ENCODE results near the gene HIGD2A.

HIGD2A gene

GRCh38 chr5:176391479-176391878, 2.9 kb downstream of the HIGD2A start:
- Histone ChIP-seq H3K27ac (ENCODE audit: low read depth, low read length) (no peak overlapping the region), H3K79me2 (ENCODE audit: insufficient read depth, low read length) (peaks cover 31% of the 10 kb centered on the region), H3F3A (ENCODE audit: insufficient read depth) (0 out of 2 replicates have a peak, but pooled peaks cover under 1% of the 10 kb centered on the region), H3K9me3 (ENCODE audit: insufficient read depth, low read length) (no peaks in the 10 kb centered on the region), H3K9ac (ENCODE audit: low read length) (no peak overlapping the region), H3K36me3 (ENCODE audit: low read length) (0 out of 2 replicates have a peak, but pooled peaks cover 3% of the 10 kb centered on the region), H3K4me2 (ENCODE audit: low read depth, low read length, poor library complexity, severe bottlenecking) (no peak overlapping the region), H3K9me2 (replicated peaks; ENCODE audit: insufficient read depth, low read length) (no peaks in the 10 kb centered on the region), H2AFZ (ENCODE audit: low read depth, low read length, severe bottlenecking) (no peak overlapping the region), H3K27me3 (ENCODE audit: low read length) (no peaks in the 10 kb centered on the region), H3K4me3 (ENCODE audit: insufficient read depth, low read length, poor library complexity, severe bottlenecking) (no peak overlapping the region), H4K20me1 (ENCODE audit: low read depth, low read length) (no peaks in the 10 kb centered on the region; the same call in 1 of the 2 replicates)
- TF ChIP-seq EZH2phosphoT487 (conservative IDR thresholded peaks at IDR 0.05; ENCODE audit: low read length) = no peak
- TF ChIP-seq CTCF (IDR thresholded peaks at IDR 0.05; ENCODE audit: insufficient read depth, low read length, poor library complexity, severe bottlenecking) = no peak

- Histone ChIP-seq H3K9me3 (ENCODE audit: insufficient read depth, low read length) (no peaks in the 10 kb centered on the region), H3K9me2 (replicated peaks; ENCODE audit: insufficient read depth, low read length) (no peaks in the 10 kb centered on the region), H3K27ac (ENCODE audit: low read depth, low read length) (no peak overlapping the region)
Measured at GRCh38 chr5:176391999-176392398, 3.4 kb downstream of the HIGD2A start.

GRCh38 chr5:176392526-176392925, 4.0 kb downstream of the HIGD2A start:
- H2AFZ ChIP-seq (ENCODE audit: low read depth, low read length, severe bottlenecking) = no peak overlapping the region
- H3F3A ChIP-seq (ENCODE audit: insufficient read depth) = no peaks in the 10 kb centered on the region
- no peaks in the 10 kb centered on the region for H3K36me3 ChIP-seq (ENCODE audit: low read length)
- H4K20me1 ChIP-seq (ENCODE audit: low read depth, low read length) = no peaks in the 10 kb centered on the region; the same call in 1 of the 2 replicates
- no peaks in the 10 kb centered on the region for H3K9me2 ChIP-seq (replicated peaks; ENCODE audit: insufficient read depth, low read length)
- no peak overlapping the region for H3K9ac ChIP-seq (ENCODE audit: low read length)
- no peak overlapping the region for H3K4me3 ChIP-seq (ENCODE audit: insufficient read depth, low read length, poor library complexity, severe bottlenecking)
- no peak for TF ChIP-seq CTCF (IDR thresholded peaks at IDR 0.05; ENCODE audit: insufficient read depth, low read length, poor library complexity, severe bottlenecking)
- TF ChIP-seq EZH2phosphoT487 (conservative IDR thresholded peaks at IDR 0.05; ENCODE audit: low read length) = no peak
- H3K4me2 ChIP-seq (ENCODE audit: low read depth, low read length, poor library complexity, severe bottlenecking) = no peak overlapping the region
- no peaks in the 10 kb centered on the region for H3K9me3 ChIP-seq (ENCODE audit: insufficient read depth, low read length)
- H3K27me3 ChIP-seq (ENCODE audit: low read length) = no peaks in the 10 kb centered on the region
- H3K27ac ChIP-seq (ENCODE audit: low read depth, low read length) = no peak overlapping the region
- H3K79me2 ChIP-seq (ENCODE audit: insufficient read depth, low read length) = peaks cover 21% of the 10 kb centered on the region

More at GRCh38 chr5:176391999-176392398, 3.4 kb downstream of the HIGD2A start:
- TF ChIP-seq EZH2phosphoT487 (conservative IDR thresholded peaks at IDR 0.05; ENCODE audit: low read length) = no peak
- TF ChIP-seq CTCF (IDR thresholded peaks at IDR 0.05; ENCODE audit: insufficient read depth, low read length, poor library complexity, severe bottlenecking) = no peak
- Histone ChIP-seq H3K36me3 (ENCODE audit: low read length) (no peaks in the 10 kb centered on the region), H3K27me3 (ENCODE audit: low read length) (no peaks in the 10 kb centered on the region), H3K9ac (ENCODE audit: low read length) (no peak overlapping the region), H3K79me2 (ENCODE audit: insufficient read depth, low read length) (peaks cover 26% of the 10 kb centered on the region), H4K20me1 (ENCODE audit: low read depth, low read length) (no peaks in the 10 kb centered on the region; the same call in 1 of the 2 replicates), H3F3A (ENCODE audit: insufficient read depth) (no peaks in the 10 kb centered on the region), H3K4me2 (ENCODE audit: low read depth, low read length, poor library complexity, severe bottlenecking) (no peak overlapping the region), H2AFZ (ENCODE audit: low read depth, low read length, severe bottlenecking) (no peak overlapping the region), H3K4me3 (ENCODE audit: insufficient read depth, low read length, poor library complexity, severe bottlenecking) (no peak overlapping the region)

Data from SU-DHL-6 (cell line).